GM23338 (cell line): ENCODE measurements around the gene PDXK.

Source experiments
- EZH2 ChIP-seq: fragments of 200-600 bp; sonication (generic); IDR thresholded peaks from one replicate; pipeline ENCODE4 v1.8.0; 2017; ENCODE audit warnings: antibody characterized with exemption, mild to moderate bottlenecking, low read depth; ENCODE audit not compliant: unreplicated experiment
- EZH2phosphoT487 ChIP-seq: fragments of 200-600 bp; sonication (generic); IDR thresholded peaks from one replicate; pipeline ENCODE4 v1.8.1; 2018; ENCODE audit warnings: antibody characterized with exemption; ENCODE audit not compliant: unreplicated experiment
- NANOG ChIP-seq: IDR thresholded peaks from 2 replicates; pipeline ENCODE4 v1.6.1; 2016; ENCODE audit warnings: antibody characterized with exemption, borderline replicate concordance
- POLR2AphosphoS5 ChIP-seq: IDR thresholded peaks from 2 replicates; pipeline ENCODE4 v1.6.1; 2016; ENCODE audit warnings: antibody characterized with exemption, low read depth
- REST ChIP-seq: IDR thresholded peaks from one replicate; pipeline ENCODE4 v1.6.1; 2018; ENCODE audit warnings: antibody characterized with exemption; ENCODE audit not compliant: unreplicated experiment
- TF ChIP-seq, protein P1 (sequence below), 2 experiments: fragments of 200-600 bp in 1 of 2; sonication (generic) in 1 of 2; conservative IDR thresholded peaks; 2 replicates each; pipeline versions ENCODE4 v1.5.1 to v1.6.1; 2016 to 2017; ENCODE audit warnings: antibody characterized with exemption in 2 of 2, low read depth in 2 of 2, mild to moderate bottlenecking in 2 of 2, moderate library complexity in 1 of 2

DNA sequence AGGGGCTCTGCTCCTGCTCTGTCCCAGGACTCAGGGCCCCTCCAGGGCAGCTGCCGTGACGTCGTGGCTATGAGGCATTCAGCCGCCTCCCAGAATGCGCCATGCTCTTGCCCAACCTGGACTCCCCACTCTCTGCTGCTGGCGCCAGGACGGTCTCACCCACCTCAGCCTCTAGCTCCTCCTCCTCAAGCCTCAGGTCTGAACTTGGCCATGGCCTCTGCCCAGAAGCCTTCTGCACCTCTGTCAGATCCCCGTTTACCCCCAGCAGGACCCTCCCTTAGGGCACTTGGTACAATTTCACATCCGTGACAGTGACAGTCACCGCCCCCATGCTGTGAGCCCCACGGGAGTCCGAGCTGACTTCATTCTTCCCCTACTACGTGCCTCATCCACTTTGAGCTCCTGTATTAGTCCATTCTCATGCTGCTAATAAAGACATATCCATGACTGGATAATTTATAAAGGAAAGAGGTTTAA lies 52.3 kb downstream of the PDXK start:
- TF ChIP-seq EZH2, result no peak
- TF ChIP-seq NANOG, result no peak
- TF ChIP-seq, protein P1, sequence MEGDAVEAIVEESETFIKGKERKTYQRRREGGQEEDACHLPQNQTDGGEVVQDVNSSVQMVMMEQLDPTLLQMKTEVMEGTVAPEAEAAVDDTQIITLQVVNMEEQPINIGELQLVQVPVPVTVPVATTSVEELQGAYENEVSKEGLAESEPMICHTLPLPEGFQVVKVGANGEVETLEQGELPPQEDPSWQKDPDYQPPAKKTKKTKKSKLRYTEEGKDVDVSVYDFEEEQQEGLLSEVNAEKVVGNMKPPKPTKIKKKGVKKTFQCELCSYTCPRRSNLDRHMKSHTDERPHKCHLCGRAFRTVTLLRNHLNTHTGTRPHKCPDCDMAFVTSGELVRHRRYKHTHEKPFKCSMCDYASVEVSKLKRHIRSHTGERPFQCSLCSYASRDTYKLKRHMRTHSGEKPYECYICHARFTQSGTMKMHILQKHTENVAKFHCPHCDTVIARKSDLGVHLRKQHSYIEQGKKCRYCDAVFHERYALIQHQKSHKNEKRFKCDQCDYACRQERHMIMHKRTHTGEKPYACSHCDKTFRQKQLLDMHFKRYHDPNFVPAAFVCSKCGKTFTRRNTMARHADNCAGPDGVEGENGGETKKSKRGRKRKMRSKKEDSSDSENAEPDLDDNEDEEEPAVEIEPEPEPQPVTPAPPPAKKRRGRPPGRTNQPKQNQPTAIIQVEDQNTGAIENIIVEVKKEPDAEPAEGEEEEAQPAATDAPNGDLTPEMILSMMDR (conservative IDR thresholded peaks at IDR 0.05; ENCODE audit: low read depth in 2 of 2), result no peak
- TF ChIP-seq EZH2phosphoT487, result no peak
- TF ChIP-seq POLR2AphosphoS5, result no peak
- no peak for TF ChIP-seq REST
